WERI-Rb-1 (cell line): Measurements from ENCODE around the gene FAM184B.

Source experiments
- DNase-seq: peaks from one replicate; pipeline ENCODE4 v3.0.0-alpha.2; 2020
- H3K27ac ChIP-seq: fragments of 250-450 bp; sonication (Bioruptor Pico); 2 replicates; pipeline ENCODE4 v1.5.1; 2020; ENCODE audit warnings: mild to moderate bottlenecking, moderate library complexity
- H3K27me3 ChIP-seq: fragments of 250-450 bp; sonication (Bioruptor Pico); 2 replicates; pipeline ENCODE4 v1.5.1; 2021; ENCODE audit warnings: mild to moderate bottlenecking, low read depth, moderate library complexity; ENCODE audit not compliant: insufficient read depth, severe bottlenecking
- H3K36me3 ChIP-seq: fragments of 250-450 bp; sonication (Bioruptor Pico); 2 replicates; pipeline ENCODE4 v1.5.1; 2020; ENCODE audit warnings: mild to moderate bottlenecking, moderate library complexity
- H3K4me3 ChIP-seq: 2 replicates; pipeline ENCODE4 v1.5.1; 2011; ENCODE audit warnings: low read depth, mild to moderate bottlenecking, control low read depth, low read length
- H3K9me3 ChIP-seq: fragments of 250-450 bp; sonication (Bioruptor Pico); 2 replicates; pipeline ENCODE4 v1.5.1; 2021; ENCODE audit warnings: mild to moderate bottlenecking, moderate library complexity; ENCODE audit not compliant: severe bottlenecking
- CTCF ChIP-seq: IDR thresholded peaks from 2 replicates; pipeline ENCODE4 v1.5.1; 2011; ENCODE audit warnings: low read depth, mild to moderate bottlenecking, control low read depth, inconsistent platforms, low read length

Gene FAM184B

GRCh38 chr4:17613761-17614415, 167.5 kb downstream of the FAM184B start:
- Histone ChIP-seq H3K27ac (peak overlapping the region; percentile 93), H3K27me3 (no peaks in the 10 kb centered on the region), H3K36me3 (peaks cover 32% of the 10 kb centered on the region), H3K4me3 (peak overlapping the region; percentile 93), H3K9me3 (no peaks in the 10 kb centered on the region)
- TF ChIP-seq CTCF: no peak
- no peak for DNase-seq

- H3K36me3 ChIP-seq: peaks cover 35% of the 10 kb centered on the region
- H3K27ac ChIP-seq: no peak overlapping the region
- no peak for DNase-seq
- no peak for TF ChIP-seq CTCF
- H3K9me3 ChIP-seq: no peaks in the 10 kb centered on the region
- no peak overlapping the region for H3K4me3 ChIP-seq
- no peaks in the 10 kb centered on the region for H3K27me3 ChIP-seq
These were observed 176.2 kb downstream of the FAM184B start for GRCh38 chr4:17605236-17605635.

- no peak for DNase-seq
These were observed 181.6 kb downstream of the FAM184B start for GRCh38 chr4:17599826-17600225.

GRCh38 chr4:17597517-17597916, 183.9 kb downstream of the FAM184B start:
- Histone ChIP-seq H3K27ac (no peak overlapping the region), H3K27me3 (no peaks in the 10 kb centered on the region), H3K9me3 (no peaks in the 10 kb centered on the region), H3K36me3 (peaks cover 51% of the 10 kb centered on the region), H3K4me3 (no peak overlapping the region)
- TF ChIP-seq CTCF: peak; percentile 52; the same call in 1 of the 2 replicates
- peak; percentile 63 for DNase-seq

More at GRCh38 chr4:17599826-17600225, 181.6 kb downstream of the FAM184B start:
- Histone ChIP-seq H3K9me3 (no peaks in the 10 kb centered on the region), H3K4me3 (no peak overlapping the region), H3K27ac (no peak overlapping the region), H3K27me3 (no peaks in the 10 kb centered on the region), H3K36me3 (peaks cover 47% of the 10 kb centered on the region)
- TF ChIP-seq CTCF: no peak

GRCh38 chr4:17595471-17596005, 185.9 kb downstream of the FAM184B start:
- DNase-seq: no peak
- no peak for TF ChIP-seq CTCF
- peaks cover 51% of the 10 kb centered on the region for H3K36me3 ChIP-seq
- no peaks in the 10 kb centered on the region for H3K27me3 ChIP-seq
- no peak overlapping the region for H3K4me3 ChIP-seq
- no peaks in the 10 kb centered on the region for H3K9me3 ChIP-seq
- no peak overlapping the region for H3K27ac ChIP-seq

GRCh38 chr4:17589355-17589754, 192.1 kb downstream of the FAM184B start:
- TF ChIP-seq CTCF: no peak
- Histone ChIP-seq H3K36me3 (peaks cover 54% of the 10 kb centered on the region), H3K27ac (no peak overlapping the region), H3K27me3 (no peaks in the 10 kb centered on the region), H3K9me3 (no peaks in the 10 kb centered on the region), H3K4me3 (no peak overlapping the region)
- DNase-seq: no peak
